GM12878 (cell line): Measurements from ENCODE around the gene NAE1. TPM values are rescaled to one million over a fixed set of nuclear protein-coding genes. Genes with fewer than 3 reads are reported as not detected.

Source experiments
- ATAC-seq: fragments of 200-7000 bp; cut with Tn5 transposase; 3 replicates; pipeline ENCODE4 v1.9.1; 2020; ENCODE audit warnings: mild to moderate bottlenecking, moderate library complexity
- BruUV-seq: library from RNA; stranded (reverse); fragments of 400-500 nt; replicated peaks from 2 replicates; lab custom pipeline; 2021; lab: Mats Ljungman, UMichigan
- CTCF ChIA-PET: fragments of 300-600 bp; sonication (Branson Sonifier 250); formaldehyde crosslinking; extraction: SDS; loops from one replicate; lab custom pipeline; 2021; ENCODE audit warnings: inconsistent platforms; lab: Yijun Ruan, JAX
- POLR2A ChIA-PET: fragments of 350-600 bp; formaldehyde crosslinking; extraction: SDS; loops from one replicate; lab custom pipeline; 2021; ENCODE audit warnings: inconsistent platforms; lab: Charles Lee
- RAD21 ChIA-PET: fragments of 300-600 bp; sonication (Branson Sonifier 250); formaldehyde crosslinking; loops from one replicate; lab custom pipeline; 2023; ENCODE audit warnings: antibody characterized with exemption; ENCODE audit not compliant: unreplicated experiment; lab: Charles Lee
- SMC1A ChIA-PET: fragments of 300-600 bp; sonication (Branson Sonifier 250); formaldehyde crosslinking; loops from one replicate; lab custom pipeline; 2023; ENCODE audit not compliant: unreplicated experiment, uncharacterized antibody; lab: Charles Lee
- DNase-seq: peaks from one replicate; pipeline ENCODE4 v3.0.0-alpha.2; 2011; ENCODE audit warnings: low read depth, low spot score
- FAIRE-seq: peaks from 3 replicates; lab custom pipeline; 2011; peaks lifted over from hg19 to GRCh38; lab: Jason Lieb, UNC
- H2AFZ ChIP-seq: 2 replicates; pipeline ENCODE4 v1.6.0; 2011; ENCODE audit warnings: low read depth, low read length, control low read depth; ENCODE audit not compliant: control insufficient read depth
- H3K27ac ChIP-seq: 2 replicates; pipeline ENCODE4 v1.5.1; 2011; ENCODE audit warnings: control low read depth; ENCODE audit not compliant: control insufficient read depth, insufficient read depth
- H3K27me3 ChIP-seq, 2 experiments: replicated peaks in 1 of 2; 2 replicates each; pipeline versions ENCODE4 v1.6.0 to v1.6.1; 2011; ENCODE audit warnings: low read length in 1 of 2; ENCODE audit not compliant: control insufficient read depth in 2 of 2, insufficient read depth in 2 of 2
- H3K36me3 ChIP-seq, 2 experiments: 2 replicates each; pipeline ENCODE4 v1.5.1; 2011; ENCODE audit warnings: low read length in 1 of 2; ENCODE audit not compliant: control insufficient read depth in 2 of 2, insufficient read depth in 2 of 2
- H3K4me1 ChIP-seq: 2 replicates; pipeline ENCODE4 v1.6.1; 2011; ENCODE audit warnings: mild to moderate bottlenecking, low read length, moderate library complexity, mixed read lengths; ENCODE audit not compliant: control insufficient read depth, insufficient read depth
- H3K4me2 ChIP-seq: 2 replicates; pipeline ENCODE4 v1.6.0; 2011; ENCODE audit warnings: control low read depth; ENCODE audit not compliant: control insufficient read depth, insufficient read depth
- H3K4me3 ChIP-seq: fragments of 200-600 bp; sonication (generic); 2 replicates; pipeline ENCODE4 v1.5.1; 2016
- H3K79me2 ChIP-seq: 2 replicates; pipeline ENCODE4 v1.6.0; 2011; ENCODE audit warnings: low read length; ENCODE audit not compliant: control insufficient read depth, insufficient read depth
- H3K9ac ChIP-seq: 2 replicates; pipeline ENCODE4 v1.8.0; 2011; ENCODE audit warnings: low read length, control low read depth, mixed read lengths; ENCODE audit not compliant: control insufficient read depth, insufficient read depth
- H3K9me3 ChIP-seq: replicated peaks from 3 replicates; pipeline ENCODE4 v1.5.1; 2011; ENCODE audit warnings: mild to moderate bottlenecking, low read length; ENCODE audit not compliant: control insufficient read depth, insufficient read depth
- H4K20me1 ChIP-seq: 2 replicates; pipeline ENCODE4 v1.6.0; 2011; ENCODE audit not compliant: control insufficient read depth, insufficient read depth
- FOS ChIP-seq: IDR thresholded peaks from 3 replicates; pipeline ENCODE4 v1.6.1; 2011; ENCODE audit warnings: borderline replicate concordance; ENCODE audit not compliant: insufficient read length; ENCODE audit errors: extremely low read depth
- FOXK2 ChIP-seq: fragments of 450-650 bp; IDR thresholded peaks from 2 replicates; pipeline ENCODE4 v1.6.1; 2017; ENCODE audit warnings: mild to moderate bottlenecking, moderate library complexity
- KDM1A ChIP-seq: fragments of 200-600 bp; sonication (generic); IDR thresholded peaks from 2 replicates; pipeline ENCODE4 v1.6.1; 2016; ENCODE audit warnings: borderline replicate concordance
- MTA2 ChIP-seq: fragments of 450-650 bp; IDR thresholded peaks from 2 replicates; pipeline ENCODE4 v1.6.1; 2016; ENCODE audit warnings: low read depth, mild to moderate bottlenecking, moderate library complexity
- MYB ChIP-seq: fragments of 150-350 bp; IDR thresholded peaks from 2 replicates; pipeline ENCODE4 v1.6.1; 2014; ENCODE audit warnings: mild to moderate bottlenecking, low read depth, low read length, borderline replicate concordance
- NKRF ChIP-seq: fragments of 450-650 bp; conservative IDR thresholded peaks from 2 replicates; pipeline ENCODE4 v1.6.1; 2017; ENCODE audit warnings: mild to moderate bottlenecking, moderate library complexity
- NR2C1 ChIP-seq: fragments of 450-650 bp; IDR thresholded peaks from 2 replicates; pipeline ENCODE4 v1.6.1; 2017; ENCODE audit warnings: antibody characterized with exemption, mild to moderate bottlenecking, moderate library complexity
- PML ChIP-seq: IDR thresholded peaks from 2 replicates; pipeline ENCODE4 v1.6.1; 2012; ENCODE audit warnings: low read length, inconsistent platforms
- RAD51 ChIP-seq: fragments of 450-650 bp; IDR thresholded peaks from 2 replicates; pipeline ENCODE4 v1.6.1; 2016; ENCODE audit warnings: moderate library complexity, mild to moderate bottlenecking, inconsistent platforms
- RBBP5 ChIP-seq: fragments of 200-600 bp; sonication (generic); conservative IDR thresholded peaks from 2 replicates; pipeline ENCODE4 v1.6.1; 2016
- SMAD1 ChIP-seq: fragments of 450-650 bp; IDR thresholded peaks from 2 replicates; pipeline ENCODE4 v1.6.1; 2018; ENCODE audit warnings: mild to moderate bottlenecking, low read depth; ENCODE audit not compliant: partially characterized antibody
- SMC3 ChIP-seq: IDR thresholded peaks from 2 replicates; pipeline ENCODE4 v1.6.1; 2011; ENCODE audit warnings: low read length, improper control_type of control experiment, borderline replicate concordance
- SREBF1 ChIP-seq: IDR thresholded peaks from 2 replicates; pipeline ENCODE4 v1.6.1; 2012; ENCODE audit warnings: mild to moderate bottlenecking, low read length
- SREBF2 ChIP-seq: IDR thresholded peaks from 2 replicates; pipeline ENCODE4 v1.6.1; 2012; ENCODE audit warnings: mild to moderate bottlenecking, low read length
- ZBED1 ChIP-seq: IDR thresholded peaks from 2 replicates; pipeline ENCODE4 v1.6.1; 2016; ENCODE audit warnings: borderline replicate concordance
- WGBS: methylation state at CpG from one replicate; pipeline ENCODE4 v1.1.6; 2016; ENCODE audit warnings: low lambda C conversion rate; ENCODE audit not compliant: insufficient replicate concordance, insufficient coverage; ENCODE audit errors: missing lambda C conversion rate; 5-methylcytosine and 5-hydroxymethylcytosine counted together
- in situ Hi-C: fragments of 300-500 bp; cut with MboI; formaldehyde crosslinking; loops from 9 replicates; pipeline ENCODE4 v1.14.3; 2018; ENCODE audit warnings: mixed read lengths
- intact Hi-C: fragments of 100-400 bp; cut with micrococcal nuclease; formaldehyde crosslinking; loops from one replicate; pipeline ENCODE4 v1.14.2; 2022; ENCODE audit not compliant: unreplicated experiment
- polyA plus RNA-seq, 11 experiments: library from polyadenylated mRNA; depleted of rRNA in 4 of 11; unstranded in 6 of 11; stranded (reverse) in 5 of 11; fragments of >200 nt; fragmentation: Nextera tagmentation in 4 of 11; fragmentation: Illumina TruSeq in 1 of 11; extraction: Ambion mirVana in 4 of 11; extraction: Trizol in 1 of 11; gene quantifications; 1 replicate in 1 of 11; 2 replicates in 10 of 11; pipeline versions ENCODE4 v1.2.1 to v1.2.3, GENCODE V29; 2011 to 2016; ENCODE audit warnings: inconsistent platforms in 2 of 11, missing spikeins in 2 of 11, low read depth in 1 of 11
- total RNA-seq, 4 experiments: library from RNA; depleted of rRNA in 3 of 4; stranded (reverse); fragments of >200 nt in 3 of 4; fragmentation: Illumina TruSeq in 1 of 4; extraction: Trizol in 1 of 4; gene quantifications; 2 replicates each; pipeline versions ENCODE4 v1.2.1 to v1.2.3, GENCODE V29; 2013 to 2021
- TF ChIP-seq, protein P1 (sequence below): fragments of 450-650 bp; IDR thresholded peaks from 2 replicates; pipeline ENCODE4 v1.6.1; 2016; ENCODE audit warnings: mild to moderate bottlenecking

Gene NAE1
- total and polyA plus RNA-seq, 10 of the 15 experiments (the other 5 are each of a cell fraction or from before 2014, with no cell fraction given), result 58.7 to 106 (median 78.7) TPM

DNA sequence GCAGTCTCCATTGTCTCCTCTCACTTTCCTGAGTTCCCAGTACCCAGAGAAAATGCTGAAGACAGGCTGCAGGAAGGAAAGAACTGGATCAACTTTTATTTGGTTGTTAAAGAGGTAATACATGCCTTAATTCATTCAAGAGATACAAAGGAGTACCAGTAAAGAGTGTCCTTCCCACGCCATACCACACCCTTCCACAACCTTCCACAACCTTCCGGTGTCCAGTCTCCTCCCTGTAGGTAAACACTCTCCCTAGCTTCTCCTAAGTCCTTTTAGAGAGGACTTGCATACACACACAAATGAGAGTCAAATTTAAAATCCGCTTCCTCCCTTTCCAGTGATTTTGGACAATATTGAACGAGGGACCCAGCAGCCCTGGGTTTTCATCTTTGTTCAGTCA is 10.6 kb upstream of the NAE1 start:
- Histone ChIP-seq H3K79me2 (no peaks in the 10 kb centered on the region), H3K9me3 (no peaks in the 10 kb centered on the region), H3K36me3 (no peaks in the 10 kb centered on the region), H3K27me3 (peaks cover 0 to 8% of the 10 kb centered on the region in 2 experiments; a peak in 3 of 4 replicates), H3K27ac (no peak overlapping the region), H3K4me3 (no peak overlapping the region), H4K20me1 (no peaks in the 10 kb centered on the region), H3K4me1 (no peaks in the 10 kb centered on the region), H3K9ac (no peak overlapping the region), H3K4me2 (no peak overlapping the region), H2AFZ (no peak overlapping the region)
- ChIA-PET POLR2A (no interaction called here), CTCF (interaction anchor here (1.5 to 3.2 kb wide), 2 partner anchors 10 to 27 kb away, joined by 6 to 26 read pairs; partner anchors contain the start of gene NAE1), SMC1A (no interaction called here), RAD21 (no interaction called here)
- ATAC-seq (no peak), DNase-seq (no peak), FAIRE-seq (no peak)
- intact Hi-C loops, result no loop called here
- TF ChIP-seq ZBED1 (no peak), SMC3 (no peak), FOXK2 (no peak), MTA2 (no peak), RBBP5 (no peak), NR2C1 (no peak), KDM1A (no peak), SMAD1 (no peak), SREBF2 (no peak), FOS (no peak), SREBF1 (no peak), RAD51 (no peak), MYB (no peak), PML (no peak), NKRF (no peak)
- TF ChIP-seq, protein P1, sequence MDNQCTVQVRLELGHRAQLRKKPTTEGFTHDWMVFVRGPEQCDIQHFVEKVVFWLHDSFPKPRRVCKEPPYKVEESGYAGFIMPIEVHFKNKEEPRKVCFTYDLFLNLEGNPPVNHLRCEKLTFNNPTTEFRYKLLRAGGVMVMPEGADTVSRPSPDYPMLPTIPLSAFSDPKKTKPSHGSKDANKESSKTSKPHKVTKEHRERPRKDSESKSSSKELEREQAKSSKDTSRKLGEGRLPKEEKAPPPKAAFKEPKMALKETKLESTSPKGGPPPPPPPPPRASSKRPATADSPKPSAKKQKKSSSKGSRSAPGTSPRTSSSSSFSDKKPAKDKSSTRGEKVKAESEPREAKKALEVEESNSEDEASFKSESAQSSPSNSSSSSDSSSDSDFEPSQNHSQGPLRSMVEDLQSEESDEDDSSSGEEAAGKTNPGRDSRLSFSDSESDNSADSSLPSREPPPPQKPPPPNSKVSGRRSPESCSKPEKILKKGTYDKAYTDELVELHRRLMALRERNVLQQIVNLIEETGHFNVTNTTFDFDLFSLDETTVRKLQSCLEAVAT, result no peak
- in situ Hi-C loops, result no loop called here
- WGBS, result 56% methylated on average over 4 of the region's 4 CpGs
- BruUV-seq, result no TSS peak
